ENCODE measurements around the gene ZNF419.
"Not testable (repeated sequence)": the region's sequence is repeated elsewhere in the genome, so short reads cannot be mapped to it uniquely, and the experiment has no call there.

The ZNF419 gene

GRCh38 chr19:57465680-57466381 is 21.7 kb upstream of the ZNF419 start:
- peak; percentile 23 for TF ChIP-seq CTCF (IDR thresholded peaks at IDR 0.05; ENCODE audit: low read depth, low read length)
- DNase-seq (ENCODE audit: extremely low read depth, low read depth): no peak

GRCh38 chr19:57466489-57466888 is 21.1 kb upstream of the ZNF419 start:
- no peak for TF ChIP-seq CTCF (IDR thresholded peaks at IDR 0.05; ENCODE audit: low read depth, low read length)
- DNase-seq (ENCODE audit: extremely low read depth, low read depth): no peak

GRCh38 chr19:57473646-57474045 is 13.9 kb upstream of the ZNF419 start:
- DNase-seq (ENCODE audit: extremely low read depth, low read depth): no peak

GRCh38 chr19:57477191-57478008 is 10.2 kb upstream of the ZNF419 start, which contains the start of gene ZNF772:
Gene ZNF772 (minus strand): TSS chr19:57477566. CDS start chr19:57477309, 257 bp downstream.
- peak; percentile 67 for DNase-seq (ENCODE audit: extremely low read depth, low read depth)
- TF ChIP-seq CTCF (IDR thresholded peaks at IDR 0.05; ENCODE audit: low read depth, low read length): peak; percentile 43

More at GRCh38 chr19:57473646-57474045, 13.9 kb upstream of the ZNF419 start:
- TF ChIP-seq CTCF (IDR thresholded peaks at IDR 0.05; ENCODE audit: low read depth, low read length): no peak

GRCh38 chr19:57488299-57488644 is 722 bp downstream of the ZNF419 start:
- not testable (repeated sequence) for DNase-seq (ENCODE audit: extremely low read depth, low read depth)

GRCh38 chr19:57499332-57499679 is 11.8 kb downstream of the ZNF419 start:
- DNase-seq (ENCODE audit: extremely low read depth, low read depth): not testable (repeated sequence)

- peak; percentile 83 for DNase-seq (ENCODE audit: extremely low read depth, low read depth)
These were observed 12.3 kb downstream of the ZNF419 start, which contains the start of gene ZNF773 for GRCh38 chr19:57499680-57500395. Gene ZNF773 (plus strand): TSS chr19:57499938. CDS start chr19:57500081, 143 bp downstream.

- DNase-seq (ENCODE audit: extremely low read depth, low read depth): peak; percentile 22
These were observed 12.8 kb downstream of the ZNF419 start for GRCh38 chr19:57500400-57500799.

GRCh38 chr19:57506163-57506562 is 18.6 kb downstream of the ZNF419 start:
- no peak for TF ChIP-seq CTCF (IDR thresholded peaks at IDR 0.05; ENCODE audit: low read depth, low read length)
- DNase-seq (ENCODE audit: extremely low read depth, low read depth): no peak

Measured in AG09319 (cell line).